GM12872 (cell line): ENCODE data around the gene TGM5.

Experiments used
- CTCF ChIP-seq: IDR thresholded peaks from 3 replicates; pipeline ENCODE4 v1.5.1; 2011; ENCODE audit warnings: low read depth, mild to moderate bottlenecking, low read length, moderate library complexity; ENCODE audit not compliant: insufficient read depth

Gene TGM5

GRCh38 chr15:43274136-43274535, 7.4 kb upstream of the TGM5 start:
- no peak for TF ChIP-seq CTCF

- no peak for TF ChIP-seq CTCF
Observed at GRCh38 chr15:43273243-43273642, 6.5 kb upstream of the TGM5 start.

- TF ChIP-seq CTCF: no peak
Observed at GRCh38 chr15:43270676-43271306, 4.1 kb upstream of the TGM5 start.

- no peak for TF ChIP-seq CTCF
Observed at GRCh38 chr15:43270113-43270665, 3.5 kb upstream of the TGM5 start.

GRCh38 chr15:43268111-43269105, 1.7 kb upstream of the TGM5 start:
- peak; percentile 47; the same call in 2 of the 3 replicates for TF ChIP-seq CTCF

GRCh38 chr15:43267439-43267838, 711 bp upstream of the TGM5 start:
- TF ChIP-seq CTCF: no peak

GRCh38 chr15:43266386-43266785, 342 bp downstream of the TGM5 start:
- TF ChIP-seq CTCF: no peak
